Endothelial cell of umbilical vein (primary cell): ENCODE measurements around the gene SUCLG2.

Experiments
- CTCF ChIP-seq, 2 donors: IDR thresholded peaks; 1 replicate in 1 of 2; 2 replicates in 1 of 2; pipeline ENCODE4 v1.5.1; 2011; ENCODE audit warnings: low read length in 2 of 2, mild to moderate bottlenecking in 2 of 2, moderate library complexity in 2 of 2, control low read depth in 1 of 2, inconsistent platforms in 1 of 2, low read depth in 1 of 2; ENCODE audit not compliant: insufficient read depth in 1 of 2; ENCODE audit errors: extremely low read depth in 1 of 2
- EZH2 ChIP-seq: IDR thresholded peaks from 2 replicates; pipeline ENCODE4 v1.6.1; 2012; ENCODE audit warnings: borderline replicate concordance, low read depth, mild to moderate bottlenecking, moderate library complexity, low read length, inconsistent platforms; ENCODE audit not compliant: severe bottlenecking
- MYC ChIP-seq: IDR thresholded peaks from one replicate; pipeline ENCODE4 v1.6.1; 2011; ENCODE audit warnings: mild to moderate bottlenecking, low read depth, low read length
- POLR2A ChIP-seq: IDR thresholded peaks from 2 replicates; pipeline ENCODE4 v1.6.1; 2012; ENCODE audit warnings: low read depth, mild to moderate bottlenecking, control low read depth, low read length
- POLR2AphosphoS5 ChIP-seq: IDR thresholded peaks from 2 replicates; pipeline ENCODE4 v1.6.1; 2012; ENCODE audit warnings: low read depth, mild to moderate bottlenecking, control low read depth, low read length, moderate library complexity; ENCODE audit not compliant: insufficient read depth

- no peak for TF ChIP-seq CTCF (IDR thresholded peaks at IDR 0.05; ENCODE audit: extremely low read depth in 1 of 2, insufficient read depth in 1 of 2, low read depth in 1 of 2, low read length in 2 of 2)
- no peak for TF ChIP-seq EZH2
- no peak for TF ChIP-seq POLR2A
- no peak for TF ChIP-seq MYC
- TF ChIP-seq POLR2AphosphoS5: no peak
These were observed 399 bp upstream of the SUCLG2 start for GRCh38 chr3:67654844-67655177.
